Kidney (tissue), 14 donors: ENCODE measurements around the gene PABPN1. TPM values are rescaled to one million over a fixed set of nuclear protein-coding genes. Genes with fewer than 3 reads are reported as not detected.
"Not testable (repeated sequence)": the region's sequence is repeated elsewhere in the genome, so short reads cannot be mapped to it uniquely, and the experiment has no call there.

Experiments
- DNase-seq, 5 donors: peaks; one replicate each; pipeline ENCODE4 v3.0.0-alpha.2; 2013 to 2020
- FAIRE-seq: peaks from 2 replicates; lab custom pipeline; 2012; peaks lifted over from hg19 to GRCh38; lab: Jason Lieb, UNC
- H3K27ac ChIP-seq, 2 donors: one replicate each; pipeline ENCODE4 v1.7.0; 2013; ENCODE audit warnings: low read depth in 2 of 2, low read length in 2 of 2, inconsistent platforms in 1 of 2
- H3K27me3 ChIP-seq: one replicate; pipeline ENCODE4 v1.7.1; 2013; ENCODE audit warnings: low read length, inconsistent platforms; ENCODE audit not compliant: control insufficient read depth, insufficient read depth
- H3K36me3 ChIP-seq, 3 donors: one replicate each; pipeline versions ENCODE4 v1.7.0 to v1.7.1; 2013; ENCODE audit warnings: low read length in 3 of 3, control low read depth in 1 of 3, inconsistent platforms in 1 of 3; ENCODE audit not compliant: insufficient read depth in 3 of 3, control insufficient read depth in 2 of 3
- H3K4me1 ChIP-seq, 3 donors: one replicate each; pipeline versions ENCODE4 v1.7.0 to v1.7.1; 2013; ENCODE audit warnings: low read length in 3 of 3, inconsistent platforms in 1 of 3, low read depth in 1 of 3; ENCODE audit not compliant: control insufficient read depth in 2 of 3, insufficient read depth in 2 of 3
- H3K4me3 ChIP-seq, 3 donors: one replicate each; pipeline versions ENCODE4 v1.7.0 to v1.8.1; 2013; ENCODE audit warnings: low read length in 3 of 3, control low read depth in 1 of 3, inconsistent platforms in 1 of 3
- H3K9ac ChIP-seq, 3 donors: one replicate each; pipeline versions ENCODE4 v1.7.0 to v1.7.1; 2013; ENCODE audit warnings: low read length in 3 of 3, control low read depth in 1 of 3, inconsistent platforms in 1 of 3
- H3K9me3 ChIP-seq, 3 donors: one replicate each; pipeline versions ENCODE4 v1.7.0 to v1.7.1; 2013; ENCODE audit warnings: low read length in 3 of 3, control low read depth in 1 of 3, inconsistent platforms in 1 of 3; ENCODE audit not compliant: control insufficient read depth in 2 of 3, insufficient read depth in 1 of 3
- intact Hi-C: fragments of 100-400 bp; cut with DNase I; formaldehyde crosslinking; loops from one replicate; pipeline ENCODE4 v1.11.1; 2022
- polyA plus RNA-seq: library from polyadenylated mRNA; stranded (reverse); fragments of 350-450 nt; fragmentation: Illumina TruSeq; extraction: RNeasy Lipid Tissue Mini Kit (QIAGEN cat#74804); gene quantifications from one replicate; pipeline ENCODE4 v1.2.3, GENCODE V29; 2014; ENCODE audit warnings: low read depth, low replicate concordance; ENCODE audit not compliant: insufficient read depth
- total RNA-seq: library from RNA; stranded (reverse); fragmentation: NEBNext Ultra II Directional; extraction: Animal tissue kit (Norgen Biotek cat#: 25700); gene quantifications from one replicate; pipeline ENCODE4 v1.2.1, GENCODE V29; 2021
- TF ChIP-seq, protein P1 (sequence below): IDR thresholded peaks from 3 replicates; pipeline ENCODE4 v1.5.1; 2012; ENCODE audit warnings: mild to moderate bottlenecking, moderate library complexity, borderline replicate concordance; ENCODE audit not compliant: insufficient read depth; ENCODE audit errors: extremely low read depth
- donor health status: control.
- donor health status: control.
- donor health status: control.
- donor health status: control.
- donor health status: control.
- donor health status: DM: yes; HTN: yes; CAD: no.
- donor health status: Normal renal cell carcinoma (clear cell type).

PABPN1 gene
- total and polyA plus RNA-seq, 2 donors from 2014 or later, result 140 to 145 TPM

DNA sequence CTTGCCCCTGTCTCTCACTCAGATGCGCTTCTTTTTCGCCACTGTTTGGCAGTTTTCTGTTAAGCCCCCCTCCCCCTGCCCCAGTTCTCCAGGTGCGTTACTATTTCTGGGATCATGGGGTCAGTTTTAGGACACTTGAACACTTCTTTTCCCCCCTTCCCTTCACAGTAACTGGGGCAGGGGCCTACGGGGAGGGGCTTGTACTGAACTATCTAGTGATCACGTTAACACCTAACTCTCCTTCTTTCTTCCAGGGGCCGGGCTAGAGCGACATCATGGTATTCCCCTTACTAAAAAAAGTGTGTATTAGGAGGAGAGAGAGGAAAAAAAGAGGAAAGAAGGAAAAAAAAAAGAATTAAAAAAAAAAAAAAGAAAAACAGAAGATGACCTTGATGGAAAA, 3.7 kb downstream of the PABPN1 start:
- Histone ChIP-seq H3K4me1 (peaks cover 3 to 19% (median 16%) of the 10 kb centered on the region in 3 donors), H3K9me3 (no peaks in the 10 kb centered on the region), H3K4me3 (no peak overlapping the region), H3K36me3 (peaks cover 9 to 25% (median 10%) of the 10 kb centered on the region in 3 donors), H3K9ac (no peak overlapping the region), H3K27ac (no peak overlapping the region), H3K27me3 (no peaks in the 10 kb centered on the region)
- TF ChIP-seq, protein P1, sequence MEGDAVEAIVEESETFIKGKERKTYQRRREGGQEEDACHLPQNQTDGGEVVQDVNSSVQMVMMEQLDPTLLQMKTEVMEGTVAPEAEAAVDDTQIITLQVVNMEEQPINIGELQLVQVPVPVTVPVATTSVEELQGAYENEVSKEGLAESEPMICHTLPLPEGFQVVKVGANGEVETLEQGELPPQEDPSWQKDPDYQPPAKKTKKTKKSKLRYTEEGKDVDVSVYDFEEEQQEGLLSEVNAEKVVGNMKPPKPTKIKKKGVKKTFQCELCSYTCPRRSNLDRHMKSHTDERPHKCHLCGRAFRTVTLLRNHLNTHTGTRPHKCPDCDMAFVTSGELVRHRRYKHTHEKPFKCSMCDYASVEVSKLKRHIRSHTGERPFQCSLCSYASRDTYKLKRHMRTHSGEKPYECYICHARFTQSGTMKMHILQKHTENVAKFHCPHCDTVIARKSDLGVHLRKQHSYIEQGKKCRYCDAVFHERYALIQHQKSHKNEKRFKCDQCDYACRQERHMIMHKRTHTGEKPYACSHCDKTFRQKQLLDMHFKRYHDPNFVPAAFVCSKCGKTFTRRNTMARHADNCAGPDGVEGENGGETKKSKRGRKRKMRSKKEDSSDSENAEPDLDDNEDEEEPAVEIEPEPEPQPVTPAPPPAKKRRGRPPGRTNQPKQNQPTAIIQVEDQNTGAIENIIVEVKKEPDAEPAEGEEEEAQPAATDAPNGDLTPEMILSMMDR, result no peak
- FAIRE-seq (no peak), DNase-seq (no peak)
- intact Hi-C loops, result no loop called here

DNA sequence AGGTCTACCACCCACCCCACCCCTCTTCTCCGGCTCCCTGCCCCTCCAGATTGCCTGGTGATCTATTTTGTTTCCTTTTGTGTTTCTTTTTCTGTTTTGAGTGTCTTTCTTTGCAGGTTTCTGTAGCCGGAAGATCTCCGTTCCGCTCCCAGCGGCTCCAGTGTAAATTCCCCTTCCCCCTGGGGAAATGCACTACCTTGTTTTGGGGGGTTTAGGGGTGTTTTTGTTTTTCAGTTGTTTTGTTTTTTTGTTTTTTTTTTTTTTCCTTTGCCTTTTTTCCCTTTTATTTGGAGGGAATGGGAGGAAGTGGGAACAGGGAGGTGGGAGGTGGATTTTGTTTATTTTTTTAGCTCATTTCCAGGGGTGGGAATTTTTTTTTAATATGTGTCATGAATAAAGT, 4.5 kb downstream of the PABPN1 start:
- H3K27ac ChIP-seq, H3K9me3 ChIP-seq, intact Hi-C loops, H3K27me3 ChIP-seq, DNase-seq, H3K9ac ChIP-seq, H3K4me3 ChIP-seq, FAIRE-seq: not testable (repeated sequence)
- peaks cover 9 to 25% (median 10%) of the 10 kb centered on the region in 3 donors for H3K36me3 ChIP-seq
- H3K4me1 ChIP-seq, result peaks cover 3 to 19% (median 11%) of the 10 kb centered on the region in 3 donors

DNA sequence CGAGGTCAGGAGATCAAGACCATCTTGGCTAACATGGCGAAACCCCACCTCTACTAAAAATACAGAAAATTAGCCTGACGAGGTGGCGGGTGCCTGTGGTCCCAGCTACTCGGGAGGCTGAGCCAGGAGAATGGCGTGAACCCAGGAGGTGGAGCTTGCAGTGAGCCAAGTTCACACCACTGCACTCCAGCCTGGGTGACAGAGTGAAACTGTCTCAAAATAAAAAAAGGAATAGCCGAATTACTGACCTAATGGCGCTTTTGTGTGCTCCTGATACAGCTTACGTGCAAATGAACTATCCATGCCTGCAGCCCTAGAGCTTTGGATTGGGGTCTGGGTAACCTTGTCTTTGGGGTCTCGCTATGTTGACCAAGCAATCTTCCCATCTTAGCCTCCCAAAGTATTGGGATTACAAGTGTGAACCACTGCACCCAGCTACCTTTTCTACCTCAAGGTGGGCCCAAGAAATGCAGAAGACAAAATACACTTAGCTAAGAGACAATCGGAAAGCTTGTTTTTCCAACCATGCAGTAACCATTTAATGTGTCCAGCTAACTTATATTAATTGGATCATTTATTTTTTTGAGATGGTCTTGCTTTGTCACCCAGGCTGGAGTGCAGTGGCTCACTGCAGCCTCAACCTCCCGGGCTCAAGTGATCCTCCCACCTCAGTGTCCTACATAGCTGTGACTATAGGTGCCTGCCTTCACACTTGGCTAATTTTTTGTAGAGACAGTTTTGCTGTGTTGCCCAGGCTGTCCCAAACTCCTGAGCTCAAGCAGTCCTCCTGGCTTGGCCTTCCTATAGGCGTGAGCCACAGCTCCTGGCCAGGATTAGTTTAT, 5.5 kb downstream of the PABPN1 start:
- DNase-seq, result no peak
- H3K27ac ChIP-seq, result no peak overlapping the region
- intact Hi-C loops, result no loop called here
- TF ChIP-seq, protein P1, result no peak
- H3K36me3 ChIP-seq, result peaks cover 9 to 25% (median 10%) of the 10 kb centered on the region in 3 donors
- H3K4me1 ChIP-seq, result peaks cover 3 to 19% (median 11%) of the 10 kb centered on the region in 3 donors
- H3K9ac ChIP-seq, result no peak overlapping the region
- no peaks in the 10 kb centered on the region for H3K9me3 ChIP-seq
- no peak for FAIRE-seq
- H3K27me3 ChIP-seq, result no peaks in the 10 kb centered on the region
- no peak overlapping the region for H3K4me3 ChIP-seq

DNA sequence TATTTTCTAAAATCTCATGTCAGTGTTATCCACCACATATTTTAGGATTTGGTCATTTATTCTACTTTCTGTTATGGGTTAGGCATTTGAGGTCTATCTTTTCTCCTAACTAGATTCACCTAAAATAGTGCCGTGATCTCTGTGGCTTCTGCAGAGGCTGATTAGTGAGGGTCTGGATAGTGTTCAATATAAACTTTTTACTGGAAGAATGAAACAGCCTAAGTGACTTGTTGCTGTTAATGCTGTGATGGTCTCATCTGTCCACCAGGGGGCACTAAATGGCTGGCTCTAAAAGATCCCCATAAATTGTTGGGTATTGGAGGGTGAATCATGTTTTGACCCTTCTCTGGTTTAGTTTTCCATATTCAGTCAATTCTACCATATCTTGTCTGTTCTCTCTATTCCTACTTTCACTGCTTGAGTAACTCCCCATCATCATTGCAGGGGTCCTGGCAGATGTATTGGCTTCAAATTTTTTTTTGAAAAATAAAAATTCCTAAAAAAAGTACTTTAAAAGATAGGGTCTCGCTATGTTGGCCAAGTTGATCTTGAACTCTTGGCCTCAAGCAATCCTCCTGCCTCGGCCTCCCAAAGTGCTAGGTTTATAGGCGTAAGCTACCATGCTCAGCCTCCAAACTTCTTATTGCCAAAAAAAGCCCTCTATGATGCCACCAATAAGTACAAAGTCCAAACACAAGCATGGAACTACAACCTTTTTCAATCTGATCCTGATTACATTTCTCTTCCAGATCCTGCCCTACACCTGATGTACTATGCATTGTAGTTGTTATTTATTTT, 6.9 kb downstream of the PABPN1 start:
- TF ChIP-seq, protein P1, result peak; percentile 77
- intact Hi-C loops, result no loop called here
- Histone ChIP-seq H3K4me3 (no peak overlapping the region), H3K9me3 (no peaks in the 10 kb centered on the region), H3K27me3 (no peaks in the 10 kb centered on the region), H3K36me3 (peaks cover 9 to 19% (median 10%) of the 10 kb centered on the region in 3 donors), H3K9ac (peak overlapping the region in 1 of 3 donors; percentile 23), H3K4me1 (peaks cover under 1 to 7% (median 3%) of the 10 kb centered on the region in 3 donors), H3K27ac (no peak overlapping the region)
- FAIRE-seq (no peak), DNase-seq (peak in 4 of 5 donors; percentile 77 to 90 (median 81))
